NCI-H1105 treated with DMSO at 0.1 percent for 48 hours (cell line): ENCODE measurements around the gene PTGDR2.

Source experiments
- DNase-seq: peaks from one replicate; lab custom pipeline; 2025; lab: John Stamatoyannopoulos, UW

PTGDR2 gene

DNA sequence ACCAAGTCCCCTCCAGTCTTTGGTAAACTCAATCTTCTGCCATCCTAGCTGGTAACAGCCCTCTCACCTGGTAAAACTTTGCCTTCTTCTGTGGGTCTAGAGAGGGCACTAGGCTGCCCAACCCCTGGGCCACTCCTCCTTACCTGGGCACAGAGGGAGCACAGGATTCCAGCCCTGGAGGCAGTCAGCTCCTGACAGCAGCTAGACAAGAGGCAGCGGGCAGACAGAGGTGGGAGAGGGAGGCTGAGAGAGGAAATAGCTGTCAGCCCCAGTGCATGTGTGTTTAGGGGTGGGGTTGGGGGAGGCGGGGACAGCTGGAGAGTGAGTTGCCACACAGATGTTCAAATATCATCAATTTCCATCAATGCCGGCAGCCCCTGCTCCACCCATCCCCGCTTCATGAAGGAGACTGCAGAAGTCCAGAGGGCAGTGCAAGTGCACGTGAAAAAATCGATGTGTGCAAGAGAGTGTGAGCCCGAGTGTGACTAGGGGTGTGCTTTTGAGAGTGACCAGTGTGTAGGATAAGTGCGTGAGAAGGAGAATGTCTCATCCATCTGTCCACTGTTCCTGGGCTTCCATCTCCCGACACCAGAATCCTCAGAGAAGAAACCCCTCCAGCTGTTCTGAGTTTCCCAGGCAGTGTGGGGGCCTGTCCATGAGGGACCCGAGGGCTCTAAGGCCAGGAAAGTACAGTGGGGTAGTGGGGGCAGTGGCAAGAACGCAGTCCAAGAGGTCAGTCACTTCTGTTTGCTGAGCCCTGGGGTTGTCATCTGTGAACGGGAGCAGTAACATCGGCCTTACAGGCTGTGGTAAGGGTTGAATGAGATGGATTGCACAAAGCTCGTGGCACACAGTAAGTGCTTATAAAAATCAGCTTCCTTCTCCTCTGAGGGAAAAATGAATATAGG, at the start of gene PTGDR2:
PTGDR2 (minus strand) TSS at position 225 of the 908 bp plus-strand sequence. CDS start 2,228 bp downstream, outside the sequence.
- DNase-seq: no peak

GRCh38 chr11:60905047-60905446, 49.3 kb upstream of the PTGDR2 start:
- no peak for DNase-seq

DNA sequence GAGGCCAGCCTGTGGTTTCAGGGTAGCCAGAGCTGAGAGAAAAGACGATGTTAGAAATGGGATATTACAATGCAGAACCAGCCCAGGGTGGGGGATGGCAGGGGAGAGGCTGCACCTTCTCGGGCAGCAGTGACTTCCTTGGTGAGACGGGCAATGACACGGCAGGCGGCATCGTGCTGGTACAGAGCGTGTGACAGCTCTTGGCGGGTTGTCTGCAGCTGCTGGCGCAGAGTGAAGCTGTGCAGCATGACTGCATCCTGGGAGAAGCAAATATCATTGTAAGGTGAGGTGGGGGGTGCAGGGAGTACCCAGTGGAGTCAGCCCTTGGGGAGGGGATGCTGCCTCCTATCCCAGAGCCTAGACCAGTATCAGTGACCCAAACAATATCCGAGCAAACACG, 46.9 kb upstream of the PTGDR2 start:
- DNase-seq: no peak

DNA sequence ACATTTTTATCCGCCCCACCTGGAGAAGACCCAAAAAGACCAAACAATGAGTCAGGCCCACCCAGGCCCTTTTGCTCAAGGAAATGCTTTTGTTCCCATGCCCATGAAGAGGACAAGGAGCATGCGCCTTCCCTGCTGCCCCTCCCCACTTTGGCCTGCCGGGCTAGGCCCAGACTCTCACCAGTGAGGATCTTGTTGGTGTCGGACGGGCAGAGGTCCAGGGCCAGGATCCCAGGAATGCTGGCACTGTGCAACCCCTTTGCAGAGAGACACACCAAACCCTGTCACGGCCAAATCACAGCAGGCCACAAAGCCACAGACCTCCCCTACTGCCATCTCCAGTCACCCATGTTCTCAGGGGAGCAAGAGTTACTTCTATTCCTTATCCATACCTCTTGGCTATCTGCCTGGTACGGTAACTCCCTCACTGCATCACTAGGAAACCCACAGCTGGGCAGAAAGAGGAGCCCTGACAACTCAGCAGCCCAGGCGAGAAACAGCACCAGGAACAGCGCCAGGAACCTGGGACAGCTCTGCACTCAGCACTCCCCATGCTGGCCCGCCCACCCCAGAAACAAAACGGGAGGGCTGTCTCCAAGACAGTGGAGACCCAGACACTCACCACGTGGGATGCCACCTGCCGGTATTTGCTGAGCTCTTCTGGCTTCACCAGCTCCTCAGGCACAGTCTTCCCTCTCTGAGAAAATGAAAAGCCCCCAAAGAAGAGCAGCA, 45.1 kb upstream of the PTGDR2 start:
- DNase-seq: no peak

GRCh38 chr11:60899977-60900376, 44.2 kb upstream of the PTGDR2 start:
- no peak for DNase-seq

DNA sequence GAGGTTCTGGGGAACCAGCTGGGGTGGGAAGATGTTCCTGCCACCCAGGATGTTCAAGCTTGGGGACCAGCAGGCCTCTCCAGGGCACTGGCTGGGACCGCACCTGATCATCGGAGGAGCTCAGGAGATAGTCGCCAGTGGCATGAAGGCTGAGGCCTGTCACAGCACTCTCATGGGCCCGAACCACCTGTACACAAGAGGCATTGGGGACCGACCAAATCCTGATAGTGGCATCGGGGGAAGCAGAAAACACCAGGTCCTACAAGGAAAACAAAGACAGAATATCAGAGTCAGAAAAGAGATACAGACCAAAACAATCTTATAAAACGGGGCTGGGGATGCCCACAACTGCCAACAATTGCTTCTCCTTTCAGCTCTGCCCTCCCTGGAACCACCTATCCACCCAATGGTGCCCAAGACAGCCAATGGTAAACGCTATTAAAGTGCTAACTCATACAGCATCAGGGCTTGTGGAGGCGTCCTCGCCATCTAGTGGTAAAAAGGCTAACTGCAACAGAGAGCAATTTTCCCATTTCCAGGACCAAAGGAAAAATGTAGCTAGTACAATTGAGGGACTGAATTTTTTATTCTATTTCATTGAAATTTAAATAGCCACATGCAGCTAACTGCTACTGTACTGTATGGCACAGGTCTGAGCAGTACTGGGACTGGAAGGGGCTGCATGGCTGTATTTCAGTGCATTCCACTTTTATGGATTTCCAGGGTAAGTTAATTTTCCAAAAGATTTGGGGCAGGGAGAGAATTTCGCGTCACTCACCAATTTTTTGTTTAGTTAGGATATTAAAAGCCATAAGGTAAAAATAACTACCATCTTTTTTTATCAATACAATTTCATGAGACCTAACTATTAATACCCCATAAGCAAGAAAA, 43.5 kb upstream of the PTGDR2 start:
- DNase-seq: peak; percentile 38

GRCh38 chr11:60897496-60897895, 41.7 kb upstream of the PTGDR2 start:
- DNase-seq: no peak

GRCh38 chr11:60895687-60896086, 39.9 kb upstream of the PTGDR2 start:
- DNase-seq: no peak

DNA sequence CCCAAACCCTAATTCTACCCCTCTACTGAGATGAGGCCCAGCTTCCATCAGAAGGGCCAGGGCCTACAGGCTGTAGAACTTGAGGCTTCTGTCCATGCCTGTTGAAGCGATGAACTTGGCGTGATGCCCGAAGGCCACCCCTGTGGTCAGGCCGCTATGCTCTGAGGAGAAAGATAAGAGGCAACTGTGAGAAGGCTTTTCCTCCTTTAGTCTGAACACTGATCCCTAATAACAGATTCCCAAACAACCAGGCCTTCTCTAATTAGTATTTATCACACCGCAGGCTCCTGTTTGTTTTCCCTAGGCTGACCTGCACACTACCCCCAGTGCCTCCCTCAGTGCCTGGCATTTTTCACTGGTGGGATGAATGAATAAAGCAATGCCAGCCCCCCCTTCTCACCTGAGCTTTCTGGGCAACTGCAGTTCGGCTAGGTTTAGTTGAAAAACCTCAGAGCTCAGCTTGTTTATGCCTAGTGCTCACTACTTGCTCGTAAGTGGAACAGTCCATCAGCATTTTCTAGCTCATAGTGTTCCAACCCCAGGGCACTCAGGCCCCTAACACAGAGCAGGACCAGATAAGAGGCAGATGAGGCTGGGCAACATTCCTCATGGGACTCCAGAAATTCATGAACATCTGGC, 35.5 kb upstream of the PTGDR2 start:
- no peak for DNase-seq

- DNase-seq: no peak
Observed at GRCh38 chr11:60890696-60891095, 34.9 kb upstream of the PTGDR2 start.

DNA sequence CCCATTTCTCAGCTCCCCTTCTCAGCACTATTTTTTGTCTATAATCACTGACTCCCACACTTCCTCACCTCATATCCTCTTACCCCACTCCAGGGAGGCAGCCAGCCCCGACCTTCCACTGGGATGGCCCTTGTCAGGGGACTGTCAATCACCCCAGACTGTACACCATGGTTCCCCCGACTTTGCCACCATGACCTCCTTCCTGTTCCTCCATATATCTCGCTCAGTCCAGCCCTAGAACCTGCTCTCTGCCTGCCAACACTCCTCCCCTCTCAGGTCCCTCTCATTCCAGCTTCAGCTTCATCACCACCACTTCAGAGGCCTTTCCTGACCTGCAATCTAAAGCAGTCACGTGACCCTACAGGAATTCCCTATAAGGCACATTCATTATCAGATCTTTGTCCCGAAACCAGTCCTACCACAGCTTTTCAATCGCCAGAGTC, 34.1 kb upstream of the PTGDR2 start:
- no peak for DNase-seq

- peak; percentile 47 for DNase-seq
Observed at GRCh38 chr11:60887556-60887955, 31.8 kb upstream of the PTGDR2 start.

- DNase-seq: no peak
Observed at GRCh38 chr11:60880643-60881282, 25.0 kb upstream of the PTGDR2 start.

- DNase-seq: no peak
Observed at GRCh38 chr11:60879971-60880588, 24.3 kb upstream of the PTGDR2 start.

GRCh38 chr11:60879104-60879503, 23.4 kb upstream of the PTGDR2 start:
- DNase-seq: no peak

GRCh38 chr11:60878245-60879101, 22.7 kb upstream of the PTGDR2 start:
- no peak for DNase-seq

GRCh38 chr11:60876168-60876485, 20.4 kb upstream of the PTGDR2 start:
- DNase-seq: no peak

GRCh38 chr11:60875366-60876167, 19.8 kb upstream of the PTGDR2 start:
- no peak for DNase-seq
